Measurements from ENCODE around the gene CRIP1. TPM values are rescaled to one million over a fixed set of nuclear protein-coding genes. Genes with fewer than 3 reads are reported as not detected.

The CRIP1 gene
- total RNA-seq, 4 donors from 2014 or later = 11.2 to 57.9 (median 34.2) TPM

DNA sequence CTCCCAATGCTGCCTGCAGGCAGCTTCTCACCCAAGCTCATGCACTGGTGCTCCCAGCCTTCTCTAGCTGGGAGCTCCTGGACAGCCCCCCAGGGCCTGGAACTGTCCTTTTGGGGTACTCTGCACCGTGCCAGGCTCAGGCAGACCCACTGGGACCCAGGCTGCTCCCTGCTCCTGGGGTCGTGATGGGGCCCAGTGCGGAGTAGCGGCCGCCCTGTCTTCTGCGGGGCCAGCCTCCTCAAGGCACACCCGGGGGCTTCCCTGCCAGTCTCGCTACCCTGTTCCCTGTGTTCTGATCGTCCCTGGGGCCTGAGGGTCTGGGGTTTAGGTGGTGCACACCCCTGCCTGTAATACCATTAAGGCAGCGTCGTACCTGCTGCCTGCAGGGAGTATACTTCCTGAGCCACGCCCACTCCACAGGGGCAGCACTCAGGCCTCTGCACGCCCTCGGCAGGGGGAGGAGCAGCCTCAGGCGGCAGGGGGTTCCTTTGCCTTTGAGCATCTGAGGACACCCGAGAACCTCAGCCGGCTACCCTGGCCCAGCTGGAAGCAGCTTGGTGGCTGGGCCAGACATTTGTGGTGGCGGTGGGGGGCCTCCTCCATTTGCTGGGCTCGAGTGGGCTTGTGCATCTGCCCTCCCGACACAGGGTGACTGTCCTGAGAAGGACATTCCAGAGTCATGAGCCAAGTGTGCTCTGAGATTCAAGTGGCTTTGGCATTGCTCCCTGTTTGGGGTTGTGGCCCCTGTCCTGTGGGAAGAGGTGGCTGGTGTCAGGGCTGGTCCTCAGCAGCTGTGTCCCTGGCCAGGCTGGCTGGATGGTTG, 21.3 kb upstream of the CRIP1 start:
- Histone ChIP-seq H3K27ac (no peak overlapping the region), H3K4me3 (no peak overlapping the region), H3K27me3 (no peaks in the 10 kb centered on the region), H3K4me1 (peaks cover 3 to 31% (median 14%) of the 10 kb centered on the region in 3 donors), H3K36me3 (peaks cover 0 to 94% of the 10 kb centered on the region in 2 donors), H3K9me3 (no peaks in the 10 kb centered on the region)
- TF ChIP-seq EP300 (IDR thresholded peaks at IDR 0.05) = no peak
- no peak for TF ChIP-seq POLR2AphosphoS5 (IDR thresholded peaks at IDR 0.05)
- no peak for TF ChIP-seq POLR2A (IDR thresholded peaks at IDR 0.05)
- TF ChIP-seq CTCF (IDR thresholded peaks at IDR 0.05) = no peak
- 60% methylated on average over 1 of the region's 20 CpGs; no CpG with 5 or more reads in 1 of the 2 donors for WGBS, 2 donors (ENCODE audit: low coverage in 1 of 2)
- no peak for ATAC-seq

GRCh38 chr14:105466531-105467248, 20.0 kb upstream of the CRIP1 start:
- Histone ChIP-seq H3K27me3 (no peaks in the 10 kb centered on the region), H3K9me3 (no peaks in the 10 kb centered on the region), H3K4me3 (no peak overlapping the region), H3K27ac (peak overlapping the region in 2 of 4 donors; percentile 92 to 96), H3K36me3 (peaks cover 0 to 87% of the 10 kb centered on the region in 2 donors), H3K4me1 (peaks cover 3 to 43% (median 24%) of the 10 kb centered on the region in 3 donors)
- no CpG with 5 or more reads among the region's 53 CpGs for WGBS, 2 donors (ENCODE audit: low coverage in 1 of 2)
- ATAC-seq = no peak
- no peak for TF ChIP-seq POLR2A (IDR thresholded peaks at IDR 0.05)
- no peak for TF ChIP-seq POLR2AphosphoS5 (IDR thresholded peaks at IDR 0.05)
- TF ChIP-seq EP300 (IDR thresholded peaks at IDR 0.05) = no peak
- no peak for TF ChIP-seq CTCF (IDR thresholded peaks at IDR 0.05)

DNA sequence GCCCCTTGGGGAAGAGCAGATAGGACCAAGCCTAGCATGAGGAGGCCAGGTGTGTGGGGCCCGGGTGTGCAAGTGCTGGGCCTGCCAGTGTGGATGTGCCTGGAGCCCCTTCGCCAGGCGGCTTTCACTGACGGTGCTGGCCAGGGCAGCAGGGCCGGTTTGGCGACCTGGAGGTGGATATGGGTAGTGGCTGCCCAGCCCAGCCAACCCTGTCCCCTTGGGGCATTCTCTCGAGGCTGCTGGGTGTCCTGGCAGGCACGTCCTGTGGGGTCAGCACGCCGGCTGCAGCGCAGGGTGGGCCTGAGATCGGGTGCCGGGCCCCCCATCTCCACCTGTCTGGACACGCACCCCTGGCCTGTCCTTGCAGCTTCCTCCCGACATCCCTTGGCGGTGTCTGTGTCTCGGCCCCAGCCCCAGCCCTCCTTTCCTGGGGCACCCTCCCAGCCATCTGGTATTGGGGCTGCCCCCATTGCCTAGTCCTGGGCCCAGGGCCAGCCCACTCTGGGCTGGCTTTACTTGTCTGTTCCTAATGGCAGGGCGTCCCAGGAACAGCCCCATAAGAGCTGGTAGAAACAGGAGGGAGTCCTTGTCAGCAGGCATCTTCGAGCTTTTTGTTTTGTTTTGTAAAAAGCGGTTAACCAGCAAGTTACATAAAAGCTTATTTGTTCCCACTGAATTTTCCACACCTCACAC, 19.3 kb upstream of the CRIP1 start:
- 75% methylated on average over 3 of the region's 20 CpGs; no CpG with 5 or more reads in 1 of the 2 donors for WGBS, 2 donors (ENCODE audit: low coverage in 1 of 2)
- H3K4me3 ChIP-seq = no peak overlapping the region
- no peaks in the 10 kb centered on the region for H3K27me3 ChIP-seq
- peaks cover 0 to 80% of the 10 kb centered on the region in 2 donors for H3K36me3 ChIP-seq
- H3K27ac ChIP-seq = peak overlapping the region in 3 of 4 donors; percentile 78 to 96 (median 92)
- no peak for ATAC-seq
- H3K4me1 ChIP-seq = peaks cover 3 to 50% (median 31%) of the 10 kb centered on the region in 3 donors
- no peaks in the 10 kb centered on the region for H3K9me3 ChIP-seq
- no peak for TF ChIP-seq CTCF (IDR thresholded peaks at IDR 0.05)
- TF ChIP-seq POLR2A (IDR thresholded peaks at IDR 0.05) = no peak
- no peak for TF ChIP-seq POLR2AphosphoS5 (IDR thresholded peaks at IDR 0.05)
- TF ChIP-seq EP300 (IDR thresholded peaks at IDR 0.05) = no peak

DNA sequence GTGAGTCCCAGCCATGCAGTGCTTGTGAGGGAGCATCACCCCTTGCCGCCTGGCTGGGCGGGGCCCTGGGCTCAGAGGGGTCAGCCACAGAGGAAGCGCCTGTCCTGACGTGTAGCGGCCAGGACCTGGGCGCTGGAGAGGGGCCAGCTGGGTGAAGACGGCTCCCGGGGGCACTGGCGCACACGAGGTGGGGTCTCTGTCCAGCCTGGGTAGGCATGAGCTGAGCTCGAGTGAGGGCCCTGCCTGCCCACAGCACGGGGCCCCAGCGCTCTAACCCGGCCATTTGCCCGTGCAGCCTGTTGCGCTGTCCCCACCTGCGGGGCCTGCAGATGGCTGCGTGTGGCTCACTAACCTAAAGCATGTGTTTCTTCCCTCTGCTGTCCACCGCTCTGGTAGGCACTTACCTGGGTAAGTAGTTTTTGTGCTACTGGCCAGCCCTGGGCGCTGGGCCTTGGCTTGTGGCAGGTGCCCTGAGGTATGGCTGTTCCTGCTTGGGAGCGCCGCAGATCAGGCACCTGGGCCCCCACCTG, 18.7 kb upstream of the CRIP1 start:
- H3K4me1 ChIP-seq = peaks cover 3 to 57% (median 37%) of the 10 kb centered on the region in 3 donors
- WGBS, 2 donors (ENCODE audit: low coverage in 1 of 2) = no CpG with 5 or more reads among the region's 22 CpGs

More for the DNA sequence above, 18.7 kb upstream of the CRIP1 start:
- no peaks in the 10 kb centered on the region for H3K27me3 ChIP-seq
- peak overlapping the region in 3 of 4 donors; percentile 78 to 96 (median 92) for H3K27ac ChIP-seq
- H3K9me3 ChIP-seq = no peaks in the 10 kb centered on the region
- H3K4me3 ChIP-seq = no peak overlapping the region
- H3K36me3 ChIP-seq = peaks cover 0 to 74% of the 10 kb centered on the region in 2 donors
- TF ChIP-seq POLR2A (IDR thresholded peaks at IDR 0.05) (no peak), CTCF (IDR thresholded peaks at IDR 0.05) (no peak), POLR2AphosphoS5 (IDR thresholded peaks at IDR 0.05) (no peak), EP300 (IDR thresholded peaks at IDR 0.05) (no peak)
- ATAC-seq = no peak
